Parathyroid adenoma (tissue), 2 donors: ENCODE data around the gene ADAD2.

Experiments used
- H2AFZ ChIP-seq: fragments of 300-600 bp; sonication (generic); one replicate; pipeline ENCODE4 v1.7.0; 2017; ENCODE audit warnings: antibody characterized with exemption, mild to moderate bottlenecking
- H3K27ac ChIP-seq: fragments of 300-600 bp; sonication (generic); one replicate; pipeline ENCODE4 v1.7.0; 2017
- H3K27me3 ChIP-seq: fragments of 300-600 bp; sonication (generic); one replicate; pipeline ENCODE4 v1.7.0; 2017; ENCODE audit warnings: low read length; ENCODE audit not compliant: control insufficient read depth, insufficient read depth
- H3K36me3 ChIP-seq: fragments of 300-600 bp; sonication (generic); one replicate; pipeline ENCODE4 v1.7.0; 2017; ENCODE audit warnings: low read length; ENCODE audit not compliant: control insufficient read depth, insufficient read depth
- H3K4me1 ChIP-seq: fragments of 300-600 bp; sonication (generic); one replicate; pipeline ENCODE4 v1.7.0; 2017; ENCODE audit warnings: control low read depth
- H3K4me2 ChIP-seq: fragments of 300-600 bp; sonication (generic); one replicate; pipeline ENCODE4 v1.7.0; 2017; ENCODE audit warnings: low read length
- H3K4me3 ChIP-seq: fragments of 300-600 bp; sonication (generic); one replicate; pipeline ENCODE4 v1.7.0; 2017; ENCODE audit warnings: low read depth, low read length
- H3K79me2 ChIP-seq: fragments of 300-600 bp; sonication (generic); one replicate; pipeline ENCODE4 v1.7.0; 2017; ENCODE audit warnings: control low read depth
- H3K9ac ChIP-seq: fragments of 300-600 bp; sonication (generic); one replicate; pipeline ENCODE4 v1.7.0; 2017; ENCODE audit warnings: mild to moderate bottlenecking
- H3K9me3 ChIP-seq: fragments of 300-600 bp; sonication (generic); one replicate; pipeline ENCODE4 v1.7.0; 2017; ENCODE audit warnings: low read length; ENCODE audit not compliant: control insufficient read depth
- CTCF ChIP-seq: fragments of 300-600 bp; sonication (generic); IDR thresholded peaks from one replicate; pipeline ENCODE4 v1.7.0; 2017; ENCODE audit warnings: antibody characterized with exemption, mild to moderate bottlenecking
- donor health status: primary hyperparathyroidism.

Gene ADAD2

DNA sequence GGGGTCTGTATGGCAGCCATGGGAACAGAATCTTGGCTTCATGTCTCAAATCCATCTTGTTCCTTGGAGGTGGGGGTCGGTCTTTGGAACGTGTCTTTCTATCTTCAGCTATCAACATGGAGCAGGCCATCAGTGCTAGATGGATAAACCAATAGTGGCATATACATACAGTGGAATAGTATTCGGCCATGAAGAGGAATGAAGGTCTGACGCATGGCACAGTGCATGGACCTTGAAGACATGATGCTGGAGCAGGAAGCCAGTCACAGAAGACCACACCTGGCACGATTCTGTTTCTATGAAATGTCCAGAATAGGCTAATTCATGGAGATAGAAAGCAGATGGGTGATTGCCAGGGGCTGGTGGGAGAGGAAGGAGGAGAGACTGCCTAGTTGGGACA is 41.1 kb downstream of the ADAD2 start:
- H3K79me2 ChIP-seq: no peaks in the 10 kb centered on the region
- no peak overlapping the region for H3K27ac ChIP-seq
- no peak overlapping the region for H2AFZ ChIP-seq
- no peak overlapping the region for H3K9ac ChIP-seq
- H3K9me3 ChIP-seq: no peaks in the 10 kb centered on the region
- H3K4me1 ChIP-seq: no peaks in the 10 kb centered on the region
- H3K4me3 ChIP-seq: no peak overlapping the region
- H3K27me3 ChIP-seq: no peaks in the 10 kb centered on the region
- no peak overlapping the region for H3K4me2 ChIP-seq
- TF ChIP-seq CTCF: no peak
- no peaks in the 10 kb centered on the region for H3K36me3 ChIP-seq

GRCh38 chr16:84232969-84233368 is 42.0 kb downstream of the ADAD2 start:
- H3K36me3 ChIP-seq: no peaks in the 10 kb centered on the region
- H3K79me2 ChIP-seq: no peaks in the 10 kb centered on the region
- no peaks in the 10 kb centered on the region for H3K9me3 ChIP-seq
- no peak overlapping the region for H3K27ac ChIP-seq
- H3K4me1 ChIP-seq: no peaks in the 10 kb centered on the region
- no peak overlapping the region for H3K4me2 ChIP-seq
- no peaks in the 10 kb centered on the region for H3K27me3 ChIP-seq
- H3K4me3 ChIP-seq: no peak overlapping the region
- H2AFZ ChIP-seq: no peak overlapping the region
- TF ChIP-seq CTCF: no peak
- no peak overlapping the region for H3K9ac ChIP-seq

DNA sequence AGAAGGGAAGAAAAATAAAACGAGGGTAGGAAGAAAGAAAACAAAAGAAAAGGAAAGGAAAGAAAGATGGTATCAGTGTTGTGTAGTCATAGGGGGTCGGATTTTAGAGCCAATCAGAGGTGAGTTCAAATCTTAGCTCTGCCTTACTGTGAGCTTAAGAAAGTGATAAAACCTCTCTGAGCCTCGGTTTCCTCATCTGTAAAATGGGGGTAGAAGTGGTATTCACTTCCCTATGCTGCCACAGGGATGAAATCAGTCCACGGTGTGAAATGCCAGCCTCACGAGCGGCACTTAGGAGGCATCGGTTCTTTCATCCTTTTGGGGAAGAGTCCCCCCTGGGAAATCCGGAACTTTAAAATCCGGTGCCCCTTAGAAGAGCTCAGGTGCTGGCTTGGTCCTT is 42.8 kb downstream of the ADAD2 start:
- Histone ChIP-seq H2AFZ (no peak overlapping the region), H3K9me3 (no peaks in the 10 kb centered on the region), H3K4me1 (no peaks in the 10 kb centered on the region), H3K27me3 (no peaks in the 10 kb centered on the region), H3K4me3 (no peak overlapping the region), H3K4me2 (no peak overlapping the region), H3K9ac (no peak overlapping the region), H3K27ac (no peak overlapping the region), H3K79me2 (no peaks in the 10 kb centered on the region), H3K36me3 (no peaks in the 10 kb centered on the region)
- TF ChIP-seq CTCF: no peak

- H3K79me2 ChIP-seq: no peaks in the 10 kb centered on the region
- H3K36me3 ChIP-seq: no peaks in the 10 kb centered on the region
- no peak overlapping the region for H2AFZ ChIP-seq
- H3K9me3 ChIP-seq: no peaks in the 10 kb centered on the region
- H3K27me3 ChIP-seq: no peaks in the 10 kb centered on the region
- TF ChIP-seq CTCF: no peak
- no peak overlapping the region for H3K27ac ChIP-seq
- H3K4me1 ChIP-seq: no peaks in the 10 kb centered on the region
- H3K4me2 ChIP-seq: no peak overlapping the region
- H3K9ac ChIP-seq: no peak overlapping the region
- no peak overlapping the region for H3K4me3 ChIP-seq
These were observed 43.6 kb downstream of the ADAD2 start for GRCh38 chr16:84234321-84235241.

GRCh38 chr16:84236671-84237070 is 45.7 kb downstream of the ADAD2 start:
- Histone ChIP-seq H3K9me3 (no peaks in the 10 kb centered on the region), H3K9ac (no peak overlapping the region), H3K27me3 (no peaks in the 10 kb centered on the region), H3K27ac (no peak overlapping the region), H3K79me2 (no peaks in the 10 kb centered on the region), H2AFZ (no peak overlapping the region), H3K36me3 (no peaks in the 10 kb centered on the region), H3K4me3 (no peak overlapping the region), H3K4me2 (no peak overlapping the region), H3K4me1 (no peaks in the 10 kb centered on the region)
- TF ChIP-seq CTCF: no peak
